T-cell (primary cell): Measurements from ENCODE around the gene PDXDC1. TPM values are rescaled to one million over a fixed set of nuclear protein-coding genes. Genes with fewer than 3 reads are reported as not detected.
"Not testable (repeated sequence)": the region's sequence is repeated elsewhere in the genome, so short reads cannot be mapped to it uniquely, and the experiment has no call there.

Source experiments
- ATAC-seq, 4 experiments: fragments of 200-7000 bp in 3 of 4; fragments of 150-1000 bp in 1 of 4; cut with Tn5 transposase; replicated peaks in 1 of 4; 1 replicate in 3 of 4; 2 replicates in 1 of 4; pipeline ENCODE4 v1.10.0; 2021; ENCODE audit warnings: moderate library complexity in 3 of 4, mild to moderate bottlenecking in 2 of 4, moderate number of reproducible peaks in 1 of 4
- CTCF ChIA-PET, 2 donors: fragments of 300-600 bp; sonication (Branson Sonifier 250); formaldehyde crosslinking; loops; one replicate each; lab custom pipeline; 2022; ENCODE audit warnings: antibody characterized with exemption in 2 of 2; lab: Charles Lee
- POLR2A ChIA-PET, 2 donors: fragments of 300-600 bp; sonication (Branson Sonifier 250); formaldehyde crosslinking; loops; one replicate each; lab custom pipeline; 2022; ENCODE audit warnings: antibody characterized with exemption in 2 of 2; lab: Charles Lee
- DNase-seq, 35 experiments: peaks; one replicate each; pipeline versions ENCODE4 v3.0.0 to v3.0.0-alpha.2; 2013 to 2023
- H3K27ac ChIP-seq: one replicate; pipeline ENCODE4 v1.5.1; 2013; ENCODE audit warnings: low read length
- H3K27me3 ChIP-seq, 2 experiments: replicated peaks in 1 of 2; 1 replicate in 1 of 2; 2 replicates in 1 of 2; pipeline versions ENCODE4 v1.6.1 to v1.7.0; 2013; ENCODE audit warnings: low read length in 1 of 2, mixed read lengths in 1 of 2; ENCODE audit not compliant: control insufficient read depth in 2 of 2, insufficient read depth in 2 of 2; ENCODE audit errors: extremely low read depth in 1 of 2
- H3K36me3 ChIP-seq, 2 donors: 1 replicate in 1 of 2; 2 replicates in 1 of 2; pipeline versions ENCODE4 v1.6.1 to v1.7.0; 2013; ENCODE audit warnings: low read length in 1 of 2; ENCODE audit not compliant: control insufficient read depth in 2 of 2, insufficient read depth in 1 of 2; ENCODE audit errors: extremely low read depth in 1 of 2
- H3K4me1 ChIP-seq, 2 experiments: 1 replicate in 1 of 2; 2 replicates in 1 of 2; pipeline versions ENCODE4 v1.6.1 to v1.7.0; 2013; ENCODE audit warnings: low read length in 2 of 2, mixed read lengths in 1 of 2; ENCODE audit not compliant: insufficient read depth in 2 of 2, control insufficient read depth in 1 of 2; ENCODE audit errors: extremely low read depth in 1 of 2
- H3K4me3 ChIP-seq, 2 donors: 1 replicate in 1 of 2; 2 replicates in 1 of 2; pipeline versions ENCODE4 v1.5.1 to v1.7.0; 2013; ENCODE audit warnings: mild to moderate bottlenecking in 2 of 2, low read length in 1 of 2, moderate library complexity in 1 of 2; ENCODE audit not compliant: control insufficient read depth in 1 of 2; ENCODE audit errors: extremely low read depth in 1 of 2
- H3K9me3 ChIP-seq: 2 replicates; pipeline ENCODE4 v1.7.0; 2013
- H3K27ac Mint-ChIP-seq, 2 donors: one replicate each; pipeline ENCODE4 v1.8.0; 2020 to 2021; ENCODE audit warnings: mild to moderate bottlenecking in 2 of 2, mixed read lengths in 2 of 2
- H3K27me3 Mint-ChIP-seq, 2 donors: one replicate each; pipeline ENCODE4 v1.8.0; 2021 to 2022; ENCODE audit warnings: mixed read lengths in 2 of 2
- H3K36me3 Mint-ChIP-seq: one replicate; pipeline ENCODE4 v1.8.0; 2021; ENCODE audit warnings: mixed read lengths
- H3K4me1 Mint-ChIP-seq, 3 donors: one replicate each; pipeline ENCODE4 v1.8.0; 2020 to 2022; ENCODE audit warnings: mixed read lengths in 3 of 3, mild to moderate bottlenecking in 1 of 3
- H3K4me3 Mint-ChIP-seq, 3 donors: one replicate each; pipeline ENCODE4 v1.8.0; 2020 to 2022; ENCODE audit warnings: mild to moderate bottlenecking in 3 of 3, mixed read lengths in 3 of 3, moderate library complexity in 3 of 3
- H3K9me3 Mint-ChIP-seq, 3 donors: one replicate each; pipeline ENCODE4 v1.8.0; 2020 to 2022; ENCODE audit warnings: mixed read lengths in 3 of 3
- WGBS: methylation state at CpG from one replicate; pipeline ENCODE4 v1.1.5; 2013; ENCODE audit warnings: missing lambda C conversion rate; ENCODE audit not compliant: insufficient coverage; 5-methylcytosine and 5-hydroxymethylcytosine counted together
- total RNA-seq, 35 experiments: library from RNA in 6 of 35; stranded (reverse) in 6 of 35; fragments of 120-200 nt in 1 of 35; gene quantifications; one replicate each; pipeline versions ENCODE4 v1.2.1 to v1.2.4 and lab custom pipeline; 2013 to 2026

The PDXDC1 gene
- total RNA-seq, 5 donors from 2014 or later (not counting 1 experiment from before 2014, with no cell fraction given) = 63.3 to 84.7 (median 72.4) TPM

DNA sequence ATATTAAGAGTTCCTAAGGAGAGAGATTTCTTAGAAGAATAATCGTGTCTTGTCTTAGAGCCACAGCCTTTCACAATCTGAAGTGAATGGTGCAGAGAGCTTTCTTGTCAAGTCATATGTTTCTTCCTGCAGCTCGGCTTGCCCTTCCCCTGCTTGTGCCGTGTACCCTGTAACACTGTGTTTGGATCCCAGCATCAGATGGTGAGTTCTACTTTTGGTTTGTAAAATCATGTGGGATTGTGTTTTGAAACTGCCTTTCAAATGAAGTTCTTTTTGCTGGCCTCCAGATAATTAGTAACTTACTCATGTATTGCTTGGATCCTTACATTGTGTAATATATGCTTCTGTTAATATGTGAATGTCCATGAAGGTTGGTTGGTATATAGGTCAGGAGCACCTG is 33.8 kb downstream of the PDXDC1 start:
- Mint-ChIP-seq H3K36me3 (peaks cover 60% of the 10 kb centered on the region), H3K4me1 (peaks cover 23 to 29% (median 28%) of the 10 kb centered on the region in 3 donors), H3K27ac (peak overlapping the region in 1 of 2 donors; percentile 71)
- CTCF ChIA-PET, ATAC-seq, H3K9me3 Mint-ChIP-seq, H3K27me3 Mint-ChIP-seq, DNase-seq, H3K27ac ChIP-seq, H3K27me3 ChIP-seq, H3K4me3 Mint-ChIP-seq, POLR2A ChIA-PET, H3K4me3 ChIP-seq, H3K9me3 ChIP-seq: not testable (repeated sequence)
- H3K36me3 ChIP-seq = peaks cover 0 to 30% of the 10 kb centered on the region in 2 donors
- H3K4me1 ChIP-seq = peaks cover 0 to 11% of the 10 kb centered on the region in 2 experiments
- WGBS = 100% methylated on average over 2 of the region's 3 CpGs

DNA sequence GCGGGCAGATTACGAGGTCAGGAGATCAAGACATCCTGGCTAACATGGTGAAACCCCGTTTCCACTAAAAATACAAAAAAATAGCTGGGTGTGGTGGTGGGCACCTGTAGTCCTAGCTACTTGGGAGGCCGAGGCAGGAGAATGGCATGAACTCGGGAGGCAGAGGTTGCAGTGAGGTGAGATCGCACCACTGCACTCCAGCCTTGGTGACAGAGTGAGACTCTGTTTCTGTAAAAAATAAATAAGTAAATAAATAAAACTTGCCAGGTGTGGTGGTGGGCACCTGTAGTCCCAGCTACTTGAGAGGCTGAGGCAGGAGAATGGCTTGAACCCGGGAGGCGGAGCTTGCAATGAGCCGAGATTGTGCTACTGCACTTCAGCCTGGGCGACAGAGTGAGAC is 38.1 kb downstream of the PDXDC1 start:
- Mint-ChIP-seq H3K4me3 (peak overlapping the region in 1 of 3 donors; percentile 67), H3K4me1 (peaks cover 39 to 55% (median 53%) of the 10 kb centered on the region in 3 donors), H3K27ac (peak overlapping the region; percentile 66 to 97), H3K36me3 (peaks cover 47% of the 10 kb centered on the region)
- POLR2A ChIA-PET, DNase-seq, H3K9me3 ChIP-seq, ATAC-seq, H3K27ac ChIP-seq, H3K27me3 Mint-ChIP-seq, H3K27me3 ChIP-seq, H3K9me3 Mint-ChIP-seq, H3K4me3 ChIP-seq: not testable (repeated sequence)
- peaks cover 2 to 27% of the 10 kb centered on the region in 2 donors for H3K36me3 ChIP-seq
- CTCF ChIA-PET = interaction anchor here in 1 of 2 donors (0.6 kb wide), 1 partner anchor 30 kb away, joined by 4 read pairs; no protein-coding TSS in a partner anchor
- 100% methylated on average over 3 of the region's 10 CpGs for WGBS
- H3K4me1 ChIP-seq = peaks cover 2 to 30% of the 10 kb centered on the region in 2 experiments

DNA sequence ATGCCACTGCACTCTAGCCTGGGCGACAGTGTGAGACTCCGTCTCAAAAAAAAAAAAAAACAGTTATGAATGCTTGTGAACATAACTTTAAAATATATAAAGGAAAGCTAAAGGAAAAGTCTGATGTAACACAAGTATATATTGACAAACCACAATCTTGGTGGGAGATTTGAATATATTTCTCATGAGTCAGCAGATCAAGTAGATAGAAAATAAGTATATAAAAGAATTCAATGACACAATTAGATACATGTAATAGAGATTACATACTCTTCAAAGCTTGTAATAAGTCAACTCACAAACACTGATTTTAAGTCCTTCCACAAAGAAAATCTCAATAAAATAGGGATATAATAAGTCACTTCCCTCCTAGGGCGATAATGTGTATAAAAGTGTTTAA is 40.8 kb downstream of the PDXDC1 start:
- WGBS = no CpG with 5 or more reads among the region's 3 CpGs
- not testable (repeated sequence) for H3K27me3 Mint-ChIP-seq

DNA sequence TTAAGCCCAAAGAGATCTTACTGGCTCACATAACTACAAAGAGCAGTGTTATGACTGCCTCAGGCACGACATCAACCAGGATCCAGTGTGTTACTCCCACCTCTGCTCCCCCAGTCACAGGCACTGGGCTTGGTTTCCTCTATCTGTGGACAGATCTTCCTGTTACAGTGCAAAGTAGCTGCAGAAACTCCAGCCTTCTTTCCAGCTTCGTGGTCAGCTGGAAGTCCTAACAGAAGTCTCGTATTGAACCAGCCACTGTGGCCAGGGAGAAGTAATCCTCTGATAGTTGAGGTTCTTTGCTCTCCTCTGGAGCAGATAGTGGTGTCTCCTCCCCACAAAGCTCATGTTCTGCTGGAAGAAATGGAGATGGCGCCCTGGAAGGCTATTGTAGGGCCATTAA is 41.5 kb downstream of the PDXDC1 start:
- WGBS = 100% methylated on average over 2 of the region's 4 CpGs
- CTCF ChIA-PET, POLR2A ChIA-PET: not testable (repeated sequence)

More for the DNA sequence above, 40.8 kb downstream of the PDXDC1 start:
- H3K4me1 ChIP-seq = peaks cover 2 to 30% of the 10 kb centered on the region in 2 experiments
- Mint-ChIP-seq H3K4me1 (peaks cover 37 to 51% (median 51%) of the 10 kb centered on the region in 3 donors), H3K27ac (peak overlapping the region in 1 of 2 donors; percentile 70), H3K36me3 (peaks cover 39% of the 10 kb centered on the region)
- POLR2A ChIA-PET, H3K4me3 ChIP-seq, H3K9me3 Mint-ChIP-seq, H3K27me3 ChIP-seq, DNase-seq, CTCF ChIA-PET, H3K9me3 ChIP-seq, ATAC-seq, H3K4me3 Mint-ChIP-seq, H3K27ac ChIP-seq: not testable (repeated sequence)
- H3K36me3 ChIP-seq = peaks cover 5 to 25% of the 10 kb centered on the region in 2 donors

DNA sequence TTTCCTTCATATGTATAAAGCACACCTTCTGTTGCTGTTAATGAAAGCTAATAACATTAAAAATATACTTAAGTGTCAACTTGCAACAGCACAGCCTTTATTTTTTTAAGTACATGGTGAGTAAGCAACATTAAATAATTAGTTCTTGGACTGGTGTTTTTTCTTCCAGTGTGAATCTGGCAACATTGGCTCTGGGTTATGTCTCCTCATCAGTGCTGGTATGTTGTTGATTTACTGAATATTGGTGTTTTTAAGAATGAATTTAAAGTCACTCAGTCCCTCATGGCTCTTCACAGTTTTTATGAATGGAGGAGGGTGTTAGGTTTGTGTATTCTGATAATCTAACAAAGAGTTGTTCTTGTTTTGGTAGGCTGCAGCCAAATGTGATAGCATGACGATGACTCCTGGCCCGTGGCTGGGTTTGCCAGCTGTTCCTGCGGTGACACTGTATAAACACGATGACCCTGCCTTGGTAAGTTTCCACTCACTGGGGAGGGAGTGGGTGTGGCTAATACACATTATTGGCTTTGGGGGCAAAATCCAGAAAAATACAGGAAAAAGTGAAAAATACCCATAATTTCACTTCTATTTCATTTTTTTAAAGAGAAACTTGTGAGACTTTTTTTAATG is 42.2 kb downstream of the PDXDC1 start:
- DNase-seq, CTCF ChIA-PET, H3K27me3 Mint-ChIP-seq, H3K9me3 Mint-ChIP-seq, H3K9me3 ChIP-seq, ATAC-seq, H3K27ac ChIP-seq, H3K27me3 ChIP-seq, POLR2A ChIA-PET, H3K4me3 ChIP-seq, H3K4me3 Mint-ChIP-seq: not testable (repeated sequence)
- Mint-ChIP-seq H3K4me1 (peaks cover 31 to 51% (median 48%) of the 10 kb centered on the region in 3 donors), H3K36me3 (peaks cover 27% of the 10 kb centered on the region), H3K27ac (peak overlapping the region; percentile 70 to 83)
- H3K36me3 ChIP-seq = peaks cover 5 to 26% of the 10 kb centered on the region in 2 donors
- H3K4me1 ChIP-seq = peaks cover 2 to 33% of the 10 kb centered on the region in 2 experiments
- WGBS = no CpG with 5 or more reads among the region's 4 CpGs

More for the DNA sequence above, 41.5 kb downstream of the PDXDC1 start:
- not testable (repeated sequence) for H3K4me3 ChIP-seq, H3K27me3 Mint-ChIP-seq, H3K27ac ChIP-seq, H3K4me3 Mint-ChIP-seq, H3K9me3 ChIP-seq, H3K27me3 ChIP-seq, DNase-seq, ATAC-seq, H3K9me3 Mint-ChIP-seq
- Mint-ChIP-seq H3K36me3 (peaks cover 33% of the 10 kb centered on the region), H3K27ac (peak overlapping the region; percentile 65 to 70), H3K4me1 (peaks cover 31 to 49% (median 46%) of the 10 kb centered on the region in 3 donors)
- Histone ChIP-seq H3K4me1 (peaks cover 2 to 30% of the 10 kb centered on the region in 2 experiments), H3K36me3 (peaks cover 5 to 22% of the 10 kb centered on the region in 2 donors)

DNA sequence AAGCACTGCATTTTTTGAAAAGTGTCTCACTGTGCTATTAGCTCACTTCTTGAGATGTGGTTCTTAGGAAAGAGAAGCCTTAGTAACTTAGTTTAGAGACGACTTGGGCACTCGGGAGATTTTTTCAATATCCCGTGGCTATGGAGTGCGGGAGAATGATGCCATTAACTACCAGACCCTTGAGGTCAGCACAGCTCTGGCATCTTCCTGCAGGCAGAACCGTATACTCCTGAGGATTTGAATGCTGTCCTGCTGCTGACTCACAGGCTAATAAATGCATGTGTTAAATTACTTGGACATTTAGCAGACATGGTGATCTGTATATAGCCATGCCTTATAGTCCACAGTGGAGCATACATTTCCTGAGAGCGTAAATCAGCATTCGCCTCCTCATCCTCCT is 46.6 kb downstream of the PDXDC1 start:
- H3K4me3 ChIP-seq, H3K9me3 Mint-ChIP-seq, H3K4me1 ChIP-seq, H3K27ac ChIP-seq, DNase-seq, H3K27me3 ChIP-seq, H3K4me3 Mint-ChIP-seq, POLR2A ChIA-PET, ATAC-seq, H3K27me3 Mint-ChIP-seq, H3K9me3 ChIP-seq: not testable (repeated sequence)
- Mint-ChIP-seq H3K27ac (peak overlapping the region; percentile 3 to 9), H3K36me3 (peaks cover 53% of the 10 kb centered on the region), H3K4me1 (peaks cover 12 to 30% (median 21%) of the 10 kb centered on the region in 3 donors)
- WGBS = 94% methylated on average over 7 of the region's 7 CpGs
- H3K36me3 ChIP-seq = peaks cover 5 to 47% of the 10 kb centered on the region in 2 donors
- CTCF ChIA-PET = interaction anchor here in 1 of 2 donors (1.0 kb wide), 1 partner anchor 46 kb away, joined by 3 read pairs; the partner anchor contains the start of gene PDXDC1
